ENCODE data around the gene COL20A1. TPM values are rescaled to one million over a fixed set of nuclear protein-coding genes. Genes with fewer than 3 reads are reported as not detected.

Gene COL20A1
- total RNA-seq, 1 donor from 2014 or later: 0.14 TPM

- no peak for DNase-seq (ENCODE audit: low spot score)
Measured at GRCh38 chr20:63261060-63261794, 31.8 kb upstream of the COL20A1 start.

- no peak for DNase-seq (ENCODE audit: low spot score)
Measured at GRCh38 chr20:63261795-63262528, 31.0 kb upstream of the COL20A1 start.

- no peak for DNase-seq (ENCODE audit: low spot score)
Measured at GRCh38 chr20:63262836-63263235, 30.1 kb upstream of the COL20A1 start.

- DNase-seq (ENCODE audit: low spot score): no peak
Measured at GRCh38 chr20:63264000-63264399, 29.0 kb upstream of the COL20A1 start.

GRCh38 chr20:63264519-63264918 is 28.5 kb upstream of the COL20A1 start:
- DNase-seq (ENCODE audit: low spot score): no peak

- DNase-seq (ENCODE audit: low spot score): no peak
Measured at GRCh38 chr20:63265891-63266515, 27.0 kb upstream of the COL20A1 start.

GRCh38 chr20:63267691-63268090 is 25.3 kb upstream of the COL20A1 start:
- DNase-seq (ENCODE audit: low spot score): no peak

GRCh38 chr20:63268256-63268655 is 24.7 kb upstream of the COL20A1 start:
- DNase-seq (ENCODE audit: low spot score): no peak

GRCh38 chr20:63268671-63269439 is 24.1 kb upstream of the COL20A1 start:
- DNase-seq (ENCODE audit: low spot score): no peak

- DNase-seq (ENCODE audit: low spot score): no peak
Measured at GRCh38 chr20:63269724-63270123, 23.3 kb upstream of the COL20A1 start.

- no peak for DNase-seq (ENCODE audit: low spot score)
Measured at GRCh38 chr20:63270606-63271325, 22.2 kb upstream of the COL20A1 start.

- DNase-seq (ENCODE audit: low spot score): peak; percentile 89
Measured at GRCh38 chr20:63272105-63273058, 20.6 kb upstream of the COL20A1 start, which contains the start of gene ARFGAP1. ARFGAP1 (plus strand) TSS chr20:63272813; CDS start chr20:63275581, 2,768 bp downstream.

- no peak for DNase-seq (ENCODE audit: low spot score)
Measured at GRCh38 chr20:63273059-63273579, 19.9 kb upstream of the COL20A1 start.

- no peak for DNase-seq (ENCODE audit: low spot score)
Measured at GRCh38 chr20:63273635-63274380, 19.2 kb upstream of the COL20A1 start.

- DNase-seq (ENCODE audit: low spot score): no peak
Measured at GRCh38 chr20:63274381-63275228, 18.4 kb upstream of the COL20A1 start.

GRCh38 chr20:63275825-63276224 is 17.2 kb upstream of the COL20A1 start:
- DNase-seq (ENCODE audit: low spot score): no peak

- DNase-seq (ENCODE audit: low spot score): no peak
Measured at GRCh38 chr20:63276956-63277355, 16.0 kb upstream of the COL20A1 start.
